OCI-LY7 (cell line): Measurements from ENCODE around the gene GALNT10. TPM values are rescaled to one million over a fixed set of nuclear protein-coding genes. Genes with fewer than 3 reads are reported as not detected.
A peak's percentile ranks its signal among the peaks of the same experiment; 100 is the strongest.

ENCODE experiments used
- BruUV-seq: library from RNA; stranded (reverse); fragments of 400-500 nt; replicated peaks from 2 replicates; lab custom pipeline; 2021; lab: Mats Ljungman, UMichigan
- CTCF ChIA-PET: fragments of 300-600 bp; sonication (Branson Sonifier 250); formaldehyde crosslinking; loops from one replicate; lab custom pipeline; 2022; ENCODE audit warnings: antibody characterized with exemption; ENCODE audit not compliant: unreplicated experiment; lab: Charles Lee
- POLR2A ChIA-PET: fragments of 300-600 bp; sonication (Branson Sonifier 250); formaldehyde crosslinking; loops from one replicate; lab custom pipeline; 2022; ENCODE audit warnings: antibody characterized with exemption; lab: Charles Lee
- DNase-seq: peaks from one replicate; pipeline ENCODE4 v3.0.0-alpha.2; 2015; ENCODE audit warnings: low spot score
- H2AFZ ChIP-seq: fragments of 200-600 bp; sonication (generic), shearing (Covaris generic); 2 replicates; pipeline ENCODE4 v1.6.1; 2014; ENCODE audit warnings: mild to moderate bottlenecking, antibody characterized with exemption, low read length, moderate library complexity
- H3K27ac ChIP-seq: fragments of 200-600 bp; sonication (generic); 2 replicates; pipeline ENCODE4 v1.5.1; 2014; ENCODE audit warnings: mixed run types, low read depth, mild to moderate bottlenecking, moderate library complexity, low read length, inconsistent platforms; ENCODE audit not compliant: poor library complexity, severe bottlenecking
- H3K36me3 ChIP-seq: fragments of 200-600 bp; sonication (generic); 2 replicates; pipeline ENCODE4 v1.6.1; 2014; ENCODE audit warnings: mild to moderate bottlenecking, antibody characterized with exemption, low read length, moderate library complexity, mixed read lengths; ENCODE audit not compliant: insufficient read depth
- H3K4me1 ChIP-seq: fragments of 200-600 bp; sonication (generic); 2 replicates; pipeline ENCODE4 v1.5.1; 2014; ENCODE audit warnings: mild to moderate bottlenecking, low read length; ENCODE audit not compliant: insufficient read depth, poor library complexity, severe bottlenecking
- H3K4me2 ChIP-seq: fragments of 200-600 bp; sonication (generic); 2 replicates; pipeline ENCODE4 v1.6.1; 2014; ENCODE audit warnings: mild to moderate bottlenecking, low read length
- H3K4me3 ChIP-seq: fragments of 200-600 bp; sonication (generic); 2 replicates; pipeline ENCODE4 v1.5.1; 2014; ENCODE audit warnings: mild to moderate bottlenecking, low read depth, low read length; ENCODE audit not compliant: poor library complexity, severe bottlenecking
- H3K79me2 ChIP-seq: fragments of 200-600 bp; sonication (generic); 2 replicates; pipeline ENCODE4 v1.6.1; 2016; ENCODE audit warnings: low read depth, mild to moderate bottlenecking, low read length, moderate library complexity, mixed read lengths; ENCODE audit not compliant: insufficient read depth
- H3K9me2 ChIP-seq: fragments of 200-600 bp; sonication (generic); 2 replicates; pipeline ENCODE4 v1.6.1; 2016; ENCODE audit warnings: mild to moderate bottlenecking, low read length, mixed read lengths; ENCODE audit not compliant: insufficient read depth
- H3K9me3 ChIP-seq: fragments of 200-600 bp; sonication (generic); 2 replicates; pipeline ENCODE4 v1.6.1; 2014; ENCODE audit warnings: mild to moderate bottlenecking, mixed run types, low read length, mixed read lengths
- H4K20me1 ChIP-seq: fragments of 200-600 bp; sonication (generic); 2 replicates; pipeline ENCODE4 v1.6.1; 2014; ENCODE audit warnings: mild to moderate bottlenecking, antibody characterized with exemption, low read length, moderate library complexity, mixed read lengths; ENCODE audit not compliant: insufficient read depth
- CTCF ChIP-seq: fragments of 200-600 bp; sonication (generic); conservative IDR thresholded peaks from 2 replicates; pipeline ENCODE4 v1.5.1; 2014; ENCODE audit warnings: mild to moderate bottlenecking, antibody characterized with exemption, low read length, moderate library complexity, mixed read lengths
- EZH2phosphoT487 ChIP-seq: fragments of 200-600 bp; sonication (generic); IDR thresholded peaks from 2 replicates; pipeline ENCODE4 v1.6.1; 2018; ENCODE audit warnings: low read depth, borderline replicate concordance, mild to moderate bottlenecking, mixed run types, antibody characterized with exemption, low read length, moderate library complexity, mixed read lengths
- intact Hi-C: fragments of 100-400 bp; cut with micrococcal nuclease; formaldehyde crosslinking; loops from one replicate; pipeline ENCODE4 v1.10.0; 2022; ENCODE audit not compliant: unreplicated experiment
- total RNA-seq, 2 experiments: library from RNA; depleted of rRNA in 1 of 2; stranded (reverse); fragments of >200 nt in 1 of 2; shearing (Covaris generic) in 1 of 2; gene quantifications; 2 replicates each; pipeline ENCODE4 v1.2.3, GENCODE V29; 2014 to 2022

GALNT10 gene
- total RNA-seq, 2 experiments from 2014 or later: 7.3 to 20.6 TPM

- peak within 1 kb of the TSS; percentile 78 for H3K4me3 ChIP-seq
- CTCF ChIA-PET: no interaction called here
These were observed 255.1 kb downstream of the GALNT10 start, which contains the start of gene SAP30L for GRCh38 chr5:154445422-154446194. SAP30L (plus strand) TSS chr5:154445997; CDS start chr5:154446605, 608 bp downstream.

GRCh38 chr5:154446195-154447088, 255.9 kb downstream of the GALNT10 start:
- Histone ChIP-seq H3K79me2 (peaks cover 26% of the 10 kb centered on the region; the same call in 1 of the 2 replicates), H3K4me3 (peak overlapping the region; percentile 78), H3K27ac (no peak overlapping the region), H4K20me1 (peaks cover 30% of the 10 kb centered on the region; the same call in 1 of the 2 replicates), H3K4me1 (peaks cover 15% of the 10 kb centered on the region), H3K36me3 (peaks cover 27% of the 10 kb centered on the region), H2AFZ (peak overlapping the region; percentile 48), H3K9me3 (no peaks in the 10 kb centered on the region), H3K4me2 (peak overlapping the region; percentile 98), H3K9me2 (no peaks in the 10 kb centered on the region)
- intact Hi-C loops: loop anchor here (5.0 to 10.0 kb wide), 3 partner anchors 308 to 496 kb away; partner anchors contain the start of genes CNOT8, LARP1 and MRPL22
- POLR2A ChIA-PET: no interaction called here
- TF ChIP-seq CTCF (no peak), EZH2phosphoT487 (no peak)
- BruUV-seq: no TSS peak
- CTCF ChIA-PET: no interaction called here
- DNase-seq: peak; percentile 25

More at GRCh38 chr5:154445422-154446194, 255.1 kb downstream of the GALNT10 start, which contains the start of gene SAP30L:
- Histone ChIP-seq H3K27ac (peak within 1 kb of the TSS; percentile 18), H4K20me1 (peaks cover 30% of the 10 kb centered on the region; the same call in 1 of the 2 replicates), H3K4me1 (peaks cover 15% of the 10 kb centered on the region), H2AFZ (peak within 1 kb of the TSS; percentile 80), H3K9me3 (no peaks in the 10 kb centered on the region), H3K4me2 (peak within 1 kb of the TSS; percentile 98), H3K79me2 (peaks cover 26% of the 10 kb centered on the region; the same call in 1 of the 2 replicates), H3K9me2 (no peaks in the 10 kb centered on the region), H3K36me3 (peaks cover 27% of the 10 kb centered on the region)
- no peak for TF ChIP-seq CTCF
- TF ChIP-seq EZH2phosphoT487: no peak
- intact Hi-C loops: loop anchor here (1.0 to 10.0 kb wide), 4 partner anchors 255 to 497 kb away; partner anchors contain the start of genes CNOT8, GALNT10, LARP1 and MRPL22
- POLR2A ChIA-PET: no interaction called here
- DNase-seq: peak; percentile 96
- BruUV-seq: no TSS peak
